A549 (cell line): ENCODE results near the gene SLC12A7.

Source experiments
- CTCF ChIP-seq: fragments of >200 bp; sonication (Bioruptor Twin); formaldehyde crosslinking; IDR thresholded peaks from 3 replicates; pipeline ENCODE4 v1.5.1; 2016
- E2F6 ChIP-seq: IDR thresholded peaks from 2 replicates; pipeline ENCODE4 v1.6.1; 2012; ENCODE audit warnings: low read depth, borderline replicate concordance
- MYC ChIP-seq: IDR thresholded peaks from 2 replicates; pipeline ENCODE4 v1.6.1; 2012; ENCODE audit warnings: mild to moderate bottlenecking, inconsistent platforms, low read length, improper control_type of control experiment, borderline replicate concordance

GRCh38 chr5:1075931-1076330 is 35.9 kb downstream of the SLC12A7 start:
- TF ChIP-seq CTCF (no peak), MYC (no peak), E2F6 (no peak)
